GM19372 (cell line): ENCODE results near the gene ARMC2.
"Not testable (repeated sequence)": the region's sequence is repeated elsewhere in the genome, so short reads cannot be mapped to it uniquely, and the experiment has no call there.

Source experiments
- ATAC-seq: cut with Tn5 transposase; IDR thresholded peaks from one replicate; pipeline ENCODE4 v1.9.1; 2021; ENCODE audit warnings: mild to moderate bottlenecking, low read depth, moderate library complexity; ENCODE audit not compliant: unreplicated experiment

Gene ARMC2

GRCh38 chr6:108832738-108833137 lies 15.5 kb upstream of the ARMC2 start:
- no peak for ATAC-seq

GRCh38 chr6:108835218-108835850 lies 12.9 kb upstream of the ARMC2 start:
- peak; percentile 79 for ATAC-seq

GRCh38 chr6:108836061-108836460 lies 12.2 kb upstream of the ARMC2 start:
- ATAC-seq: no peak

- no peak for ATAC-seq
These were observed 10.8 kb upstream of the ARMC2 start for GRCh38 chr6:108837236-108837971.

GRCh38 chr6:108838101-108838717 lies 10.0 kb upstream of the ARMC2 start:
- ATAC-seq: no peak

- ATAC-seq: no peak
These were observed 9.1 kb upstream of the ARMC2 start for GRCh38 chr6:108839083-108839642.

- no peak for ATAC-seq
These were observed 7.3 kb upstream of the ARMC2 start for GRCh38 chr6:108840919-108841318.

- ATAC-seq: no peak
These were observed 6.8 kb upstream of the ARMC2 start for GRCh38 chr6:108841377-108841855.

GRCh38 chr6:108844135-108844534 lies 4.1 kb upstream of the ARMC2 start:
- no peak for ATAC-seq

GRCh38 chr6:108845145-108845544 lies 3.1 kb upstream of the ARMC2 start:
- no peak for ATAC-seq

GRCh38 chr6:108846101-108846500 lies 2.1 kb upstream of the ARMC2 start:
- no peak for ATAC-seq

GRCh38 chr6:108846628-108847027 lies 1.6 kb upstream of the ARMC2 start:
- ATAC-seq: no peak

GRCh38 chr6:108847738-108848115 lies 495 bp upstream of the ARMC2 start:
- no peak for ATAC-seq

- ATAC-seq: no peak
These were observed 2.6 kb downstream of the ARMC2 start for GRCh38 chr6:108850669-108851465.

GRCh38 chr6:108851756-108852155 lies 3.5 kb downstream of the ARMC2 start:
- no peak for ATAC-seq

- no peak for ATAC-seq
These were observed 4.9 kb downstream of the ARMC2 start for GRCh38 chr6:108853077-108853476.

- ATAC-seq: no peak
These were observed 14.4 kb downstream of the ARMC2 start for GRCh38 chr6:108862479-108863191.

GRCh38 chr6:108865751-108866286 lies 17.6 kb downstream of the ARMC2 start:
- not testable (repeated sequence) for ATAC-seq

GRCh38 chr6:108866798-108867197 lies 18.6 kb downstream of the ARMC2 start:
- no peak for ATAC-seq

GRCh38 chr6:108868647-108869046 lies 20.4 kb downstream of the ARMC2 start:
- ATAC-seq: no peak
